Measurements from ENCODE around the gene PPP1R2. TPM values are rescaled to one million over a fixed set of nuclear protein-coding genes. Genes with fewer than 3 reads are reported as not detected.

Gene PPP1R2
- total RNA-seq, 1 donor from 2014 or later, result 17.5 TPM

DNA sequence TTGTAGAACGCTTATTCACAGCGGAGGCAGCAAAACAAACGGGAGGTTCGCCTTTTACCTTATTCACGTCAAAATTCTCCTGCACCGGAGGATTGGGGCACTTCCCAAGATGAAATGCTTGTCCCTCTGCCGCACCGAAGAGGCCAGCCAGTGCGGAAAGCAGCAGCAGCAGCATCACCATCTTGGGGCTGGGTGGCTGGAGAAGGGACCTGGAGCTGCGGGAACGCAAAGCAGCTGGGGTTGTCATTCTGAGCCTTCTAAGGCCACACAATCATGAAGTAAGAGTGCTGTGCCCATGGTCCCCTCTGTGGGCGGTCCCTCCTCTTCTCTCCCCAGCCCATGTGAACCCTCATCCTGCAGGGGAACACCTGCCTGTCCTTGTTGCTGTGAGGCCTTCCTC is 36.2 kb upstream of the PPP1R2 start:
- H3K4me1 Mint-ChIP-seq (ENCODE audit: low read depth), result no peaks in the 10 kb centered on the region
- H3K27ac Mint-ChIP-seq, result no peak overlapping the region
- DNase-seq (ENCODE audit: low spot score, unreplicated experiment), result no peak
- TF ChIP-seq, protein P1, sequence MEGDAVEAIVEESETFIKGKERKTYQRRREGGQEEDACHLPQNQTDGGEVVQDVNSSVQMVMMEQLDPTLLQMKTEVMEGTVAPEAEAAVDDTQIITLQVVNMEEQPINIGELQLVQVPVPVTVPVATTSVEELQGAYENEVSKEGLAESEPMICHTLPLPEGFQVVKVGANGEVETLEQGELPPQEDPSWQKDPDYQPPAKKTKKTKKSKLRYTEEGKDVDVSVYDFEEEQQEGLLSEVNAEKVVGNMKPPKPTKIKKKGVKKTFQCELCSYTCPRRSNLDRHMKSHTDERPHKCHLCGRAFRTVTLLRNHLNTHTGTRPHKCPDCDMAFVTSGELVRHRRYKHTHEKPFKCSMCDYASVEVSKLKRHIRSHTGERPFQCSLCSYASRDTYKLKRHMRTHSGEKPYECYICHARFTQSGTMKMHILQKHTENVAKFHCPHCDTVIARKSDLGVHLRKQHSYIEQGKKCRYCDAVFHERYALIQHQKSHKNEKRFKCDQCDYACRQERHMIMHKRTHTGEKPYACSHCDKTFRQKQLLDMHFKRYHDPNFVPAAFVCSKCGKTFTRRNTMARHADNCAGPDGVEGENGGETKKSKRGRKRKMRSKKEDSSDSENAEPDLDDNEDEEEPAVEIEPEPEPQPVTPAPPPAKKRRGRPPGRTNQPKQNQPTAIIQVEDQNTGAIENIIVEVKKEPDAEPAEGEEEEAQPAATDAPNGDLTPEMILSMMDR (IDR thresholded peaks at IDR 0.05; ENCODE audit: unreplicated experiment), result no peak
- H3K36me3 Mint-ChIP-seq (ENCODE audit: insufficient read depth), result no peaks in the 10 kb centered on the region
- peaks cover 8% of the 10 kb centered on the region for H3K27me3 Mint-ChIP-seq
- no peak overlapping the region for H3K4me3 Mint-ChIP-seq (ENCODE audit: low read depth)
- H3K9me3 Mint-ChIP-seq (ENCODE audit: low read depth), result no peaks in the 10 kb centered on the region

DNA sequence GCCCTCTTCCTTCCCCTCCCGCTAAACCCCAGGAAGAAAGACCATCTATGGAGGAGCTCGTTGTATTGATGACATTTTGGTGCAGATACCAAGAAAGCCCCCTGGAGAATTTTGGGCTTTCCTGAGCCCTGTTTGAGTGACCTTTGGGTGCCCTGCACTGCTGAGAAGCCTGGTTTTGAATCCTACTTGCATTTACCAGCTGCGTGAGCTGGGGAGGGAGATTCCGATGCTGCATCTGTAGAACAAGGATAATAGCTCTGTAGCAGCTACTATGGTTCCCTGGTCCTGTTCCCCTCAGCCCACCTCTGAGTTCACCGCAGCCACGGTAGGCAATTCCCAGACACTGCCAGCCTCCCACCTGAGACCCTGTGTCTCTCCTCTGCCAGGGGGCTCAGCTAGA is 35.4 kb upstream of the PPP1R2 start:
- no peak overlapping the region for H3K4me3 Mint-ChIP-seq (ENCODE audit: low read depth)
- H3K9me3 Mint-ChIP-seq (ENCODE audit: low read depth), result no peaks in the 10 kb centered on the region
- H3K27me3 Mint-ChIP-seq, result peaks cover 11% of the 10 kb centered on the region
- H3K27ac Mint-ChIP-seq, result no peak overlapping the region
- TF ChIP-seq, protein P1 (IDR thresholded peaks at IDR 0.05; ENCODE audit: unreplicated experiment), result no peak
- DNase-seq (ENCODE audit: low spot score, unreplicated experiment), result no peak
- H3K36me3 Mint-ChIP-seq (ENCODE audit: insufficient read depth), result no peaks in the 10 kb centered on the region
- H3K4me1 Mint-ChIP-seq (ENCODE audit: low read depth), result no peaks in the 10 kb centered on the region

DNA sequence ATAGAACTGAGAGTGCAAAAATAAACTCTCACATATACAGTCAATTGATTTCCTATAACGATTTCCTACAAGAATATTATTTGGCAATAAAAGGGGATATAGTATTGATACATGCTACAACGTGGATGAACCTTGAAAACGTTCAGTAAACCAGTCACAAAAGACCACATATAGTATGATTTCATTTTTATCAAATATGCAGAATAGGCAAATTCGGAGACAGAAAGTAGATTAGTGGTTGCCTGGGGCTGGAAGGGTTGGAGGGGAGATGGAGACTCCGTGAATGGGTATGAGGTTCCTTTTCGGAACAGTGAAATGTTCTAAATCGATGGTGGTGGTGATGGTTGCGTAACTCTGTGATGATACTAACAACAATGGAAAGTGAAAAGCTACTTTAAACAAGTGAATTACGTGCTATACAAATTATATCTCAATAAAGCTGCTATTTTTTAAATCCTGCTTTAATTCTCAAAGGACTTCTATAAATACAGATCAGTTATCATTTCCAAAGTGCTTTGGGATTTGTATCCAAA is 34.6 kb upstream of the PPP1R2 start:
- Mint-ChIP-seq H3K4me1 (ENCODE audit: low read depth) (no peaks in the 10 kb centered on the region), H3K27ac (no peak overlapping the region), H3K9me3 (ENCODE audit: low read depth) (no peaks in the 10 kb centered on the region), H3K4me3 (ENCODE audit: low read depth) (no peak overlapping the region), H3K36me3 (ENCODE audit: insufficient read depth) (no peaks in the 10 kb centered on the region), H3K27me3 (peaks cover 11% of the 10 kb centered on the region)
- DNase-seq (ENCODE audit: low spot score, unreplicated experiment), result no peak
- TF ChIP-seq, protein P1 (IDR thresholded peaks at IDR 0.05; ENCODE audit: unreplicated experiment), result no peak

DNA sequence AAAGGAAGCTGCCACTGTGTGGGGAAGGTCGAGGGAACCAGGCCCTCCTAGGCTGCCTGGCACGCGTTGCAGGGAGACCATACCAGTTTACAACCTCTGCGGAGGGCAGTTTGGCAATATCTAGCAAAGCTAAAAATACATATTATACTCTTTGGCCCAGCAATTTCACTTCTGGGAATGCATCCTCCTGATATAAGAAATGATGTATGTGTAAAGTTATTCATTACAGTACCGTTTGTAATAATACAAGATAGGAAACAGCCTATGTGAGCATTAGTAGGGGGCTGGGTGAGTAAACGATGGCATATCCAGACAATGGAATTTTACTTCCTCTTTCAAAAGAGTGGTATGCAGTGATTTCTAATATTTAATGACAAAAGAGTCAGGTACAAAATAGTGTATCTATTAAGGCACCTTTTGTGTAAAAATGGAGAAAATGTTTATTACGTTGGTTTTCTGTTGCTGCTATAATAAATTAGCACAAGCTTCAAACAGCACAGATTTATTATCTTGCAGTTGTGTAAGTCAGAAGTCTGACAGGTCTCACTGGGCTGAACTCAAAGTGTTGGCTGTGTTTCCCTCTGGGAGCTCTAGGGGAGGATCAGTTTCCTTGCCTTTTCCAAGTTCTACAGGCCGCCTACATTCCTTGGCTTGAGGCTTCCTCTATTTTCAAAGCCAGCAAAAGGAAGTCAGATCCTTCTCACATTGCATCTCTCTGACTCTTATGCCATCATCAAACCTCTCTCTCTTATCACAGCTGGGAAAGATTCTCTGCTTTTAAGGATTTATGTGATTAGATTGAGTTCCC is 31.6 kb upstream of the PPP1R2 start:
- Mint-ChIP-seq H3K36me3 (ENCODE audit: insufficient read depth) (no peaks in the 10 kb centered on the region), H3K4me1 (ENCODE audit: low read depth) (no peaks in the 10 kb centered on the region), H3K4me3 (ENCODE audit: low read depth) (no peak overlapping the region), H3K27me3 (peaks cover 11% of the 10 kb centered on the region), H3K27ac (no peak overlapping the region), H3K9me3 (ENCODE audit: low read depth) (no peaks in the 10 kb centered on the region)
- no peak for DNase-seq (ENCODE audit: low spot score, unreplicated experiment)
- TF ChIP-seq, protein P1 (IDR thresholded peaks at IDR 0.05; ENCODE audit: unreplicated experiment), result no peak

DNA sequence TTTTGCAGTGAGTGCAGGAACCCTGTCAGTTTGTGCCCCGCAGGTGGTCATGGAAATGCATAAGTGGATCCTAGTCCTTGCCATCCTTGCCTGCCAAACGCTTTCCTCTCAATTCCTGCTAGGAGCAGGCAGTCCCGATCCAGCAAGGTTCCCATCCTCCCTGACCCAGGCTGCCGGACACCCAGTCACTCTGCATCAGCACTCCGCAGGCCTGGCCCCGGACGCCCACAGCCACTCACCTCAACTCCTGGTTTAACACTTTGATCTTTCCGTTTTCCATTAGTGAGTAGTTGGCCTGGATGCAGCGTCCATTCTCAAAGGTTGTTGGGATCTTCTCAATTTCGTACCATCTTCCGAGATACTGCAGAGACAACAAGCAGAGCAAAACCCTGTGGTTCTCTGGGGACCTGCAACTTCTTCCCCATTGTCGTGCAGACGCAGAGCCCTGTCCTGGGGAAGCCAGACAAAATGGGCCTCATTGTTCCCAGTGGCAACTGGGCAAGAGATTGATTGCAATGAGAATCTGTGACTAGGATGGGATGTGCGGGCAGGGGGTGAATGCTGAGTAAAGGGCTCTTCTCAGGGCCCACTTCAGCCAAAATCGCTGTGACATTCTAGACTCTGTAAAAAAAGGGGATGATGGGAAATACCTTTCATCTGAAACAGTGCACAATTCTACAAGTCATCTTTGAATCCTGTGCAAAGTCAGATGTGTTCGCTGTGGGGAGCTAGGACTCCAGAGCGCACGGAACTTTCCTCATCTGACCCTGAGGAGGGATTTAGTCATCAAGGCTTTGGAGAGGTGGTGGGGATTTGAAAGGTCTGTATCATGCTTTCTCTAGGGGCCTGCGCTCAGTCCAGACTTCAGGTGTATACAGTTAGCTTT is 30.7 kb upstream of the PPP1R2 start:
- Mint-ChIP-seq H3K9me3 (ENCODE audit: low read depth) (no peaks in the 10 kb centered on the region), H3K4me1 (ENCODE audit: low read depth) (no peaks in the 10 kb centered on the region), H3K36me3 (ENCODE audit: insufficient read depth) (no peaks in the 10 kb centered on the region), H3K27ac (no peak overlapping the region), H3K4me3 (ENCODE audit: low read depth) (no peak overlapping the region), H3K27me3 (peaks cover 11% of the 10 kb centered on the region)
- DNase-seq (ENCODE audit: low spot score, unreplicated experiment), result no peak
- TF ChIP-seq, protein P1 (IDR thresholded peaks at IDR 0.05; ENCODE audit: unreplicated experiment), result no peak

All from progenitor cell of endocrine pancreas (in vitro differentiated cells).